ENCODE measurements around the gene IKZF1. TPM values are rescaled to one million over a fixed set of nuclear protein-coding genes. Genes with fewer than 3 reads are reported as not detected.

IKZF1 gene
- total RNA-seq, 1 donor from 2014 or later, result 2.0 TPM

DNA sequence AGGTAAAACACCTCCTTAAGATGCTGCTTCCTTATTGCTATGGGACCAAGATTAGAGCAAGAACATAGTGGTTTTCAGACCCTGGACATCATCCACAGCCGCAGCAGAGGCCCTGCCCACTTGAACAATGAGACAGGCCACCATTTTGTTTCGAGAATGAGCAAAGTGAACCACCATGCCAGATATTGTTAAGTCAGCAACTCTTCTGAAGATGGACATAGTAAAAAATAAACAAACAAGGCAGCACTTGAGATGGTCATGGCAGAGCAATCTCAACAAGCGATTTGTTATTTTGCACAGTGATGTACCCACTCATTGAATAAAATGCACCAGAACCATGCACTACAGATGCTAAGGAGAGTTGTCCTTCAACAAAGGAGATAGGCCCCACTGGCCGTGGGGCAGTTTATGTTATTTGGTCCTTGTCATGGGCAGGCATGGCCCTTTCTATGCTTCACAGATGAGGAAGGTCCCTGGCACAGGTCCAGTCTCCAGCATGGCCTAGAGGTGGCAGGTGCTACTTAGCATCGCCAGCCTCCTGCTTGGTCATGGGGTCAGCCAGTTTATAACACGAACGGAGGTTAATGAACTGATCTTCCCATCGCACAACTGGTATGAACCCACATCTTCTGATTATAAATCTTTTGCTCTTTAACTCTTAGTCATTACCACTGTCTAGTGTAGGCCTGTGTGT is 44.1 kb downstream of the IKZF1 start:
- DNase-seq (ENCODE audit: extremely low spot score, unreplicated experiment), result no peak
- Mint-ChIP-seq H3K27me3 (peaks cover 11% of the 10 kb centered on the region), H3K4me3 (no peak overlapping the region), H3K36me3 (no peaks in the 10 kb centered on the region), H3K4me1 (ENCODE audit: unreplicated experiment) (peaks cover 8% of the 10 kb centered on the region), H3K27ac (no peak overlapping the region), H3K9me3 (no peaks in the 10 kb centered on the region)
- TF ChIP-seq, protein P1, sequence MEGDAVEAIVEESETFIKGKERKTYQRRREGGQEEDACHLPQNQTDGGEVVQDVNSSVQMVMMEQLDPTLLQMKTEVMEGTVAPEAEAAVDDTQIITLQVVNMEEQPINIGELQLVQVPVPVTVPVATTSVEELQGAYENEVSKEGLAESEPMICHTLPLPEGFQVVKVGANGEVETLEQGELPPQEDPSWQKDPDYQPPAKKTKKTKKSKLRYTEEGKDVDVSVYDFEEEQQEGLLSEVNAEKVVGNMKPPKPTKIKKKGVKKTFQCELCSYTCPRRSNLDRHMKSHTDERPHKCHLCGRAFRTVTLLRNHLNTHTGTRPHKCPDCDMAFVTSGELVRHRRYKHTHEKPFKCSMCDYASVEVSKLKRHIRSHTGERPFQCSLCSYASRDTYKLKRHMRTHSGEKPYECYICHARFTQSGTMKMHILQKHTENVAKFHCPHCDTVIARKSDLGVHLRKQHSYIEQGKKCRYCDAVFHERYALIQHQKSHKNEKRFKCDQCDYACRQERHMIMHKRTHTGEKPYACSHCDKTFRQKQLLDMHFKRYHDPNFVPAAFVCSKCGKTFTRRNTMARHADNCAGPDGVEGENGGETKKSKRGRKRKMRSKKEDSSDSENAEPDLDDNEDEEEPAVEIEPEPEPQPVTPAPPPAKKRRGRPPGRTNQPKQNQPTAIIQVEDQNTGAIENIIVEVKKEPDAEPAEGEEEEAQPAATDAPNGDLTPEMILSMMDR (conservative IDR thresholded peaks at IDR 0.05), result no peak

- H3K36me3 Mint-ChIP-seq, result no peaks in the 10 kb centered on the region
- H3K4me3 Mint-ChIP-seq, result no peak overlapping the region
- peaks cover 8% of the 10 kb centered on the region for H3K4me1 Mint-ChIP-seq (ENCODE audit: unreplicated experiment)
- TF ChIP-seq, protein P1 (conservative IDR thresholded peaks at IDR 0.05), result no peak
- no peak overlapping the region for H3K27ac Mint-ChIP-seq
- no peak for DNase-seq (ENCODE audit: extremely low spot score, unreplicated experiment)
- no peaks in the 10 kb centered on the region for H3K9me3 Mint-ChIP-seq
- peaks cover 8% of the 10 kb centered on the region for H3K27me3 Mint-ChIP-seq
These were observed 44.9 kb downstream of the IKZF1 start for GRCh38 chr7:50349399-50349798.

DNA sequence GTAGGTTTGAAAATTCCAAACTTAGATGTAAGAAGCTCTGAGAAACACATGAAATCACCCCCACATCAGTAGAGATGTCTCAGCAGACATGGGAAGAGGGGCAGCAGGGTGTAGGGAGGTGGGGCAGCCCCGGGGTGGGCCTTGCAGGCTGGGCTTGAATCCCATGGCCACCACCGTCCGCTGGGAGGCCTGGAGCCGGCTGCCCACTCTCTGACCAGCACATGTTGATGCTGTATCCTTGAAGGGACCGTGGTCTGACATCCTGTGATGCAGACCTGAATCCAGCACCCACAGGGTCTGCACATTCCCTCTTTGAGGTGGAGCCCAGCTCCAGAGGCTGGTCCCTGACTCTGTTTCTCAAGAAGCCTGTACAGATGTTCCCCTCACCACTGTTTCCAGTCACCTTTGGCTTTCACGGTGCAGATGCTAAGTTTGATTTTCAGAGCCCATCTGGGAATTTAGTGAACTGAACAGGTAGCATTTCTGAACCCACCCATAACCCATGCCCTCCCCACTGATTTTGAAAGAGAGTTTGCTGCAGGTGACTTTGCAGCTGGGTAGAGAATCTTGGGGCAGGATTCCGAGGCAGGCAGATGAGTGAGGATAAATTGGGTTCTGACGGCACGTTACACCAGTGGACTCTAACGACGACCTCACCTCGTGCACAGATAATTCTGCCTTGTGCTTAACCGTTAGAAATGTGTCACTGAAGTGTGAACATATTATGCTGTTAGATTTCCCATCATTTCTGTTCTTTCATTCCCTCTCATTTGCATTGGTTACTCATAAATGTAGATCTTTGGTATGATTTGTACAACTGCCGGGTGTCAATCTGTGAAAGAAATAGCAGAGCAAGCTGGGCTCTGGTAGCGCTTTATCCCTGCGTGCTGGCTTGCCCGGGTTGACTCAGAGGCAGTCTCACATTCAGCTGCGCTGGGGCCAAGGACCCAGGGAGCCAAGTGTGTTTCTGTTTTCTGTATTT is 45.7 kb downstream of the IKZF1 start:
- Mint-ChIP-seq H3K4me3 (no peak overlapping the region), H3K9me3 (no peaks in the 10 kb centered on the region), H3K36me3 (no peaks in the 10 kb centered on the region), H3K4me1 (ENCODE audit: unreplicated experiment) (peaks cover 8% of the 10 kb centered on the region), H3K27me3 (peaks cover 7% of the 10 kb centered on the region), H3K27ac (no peak overlapping the region)
- TF ChIP-seq, protein P1 (conservative IDR thresholded peaks at IDR 0.05), result no peak
- no peak for DNase-seq (ENCODE audit: extremely low spot score, unreplicated experiment)

DNA sequence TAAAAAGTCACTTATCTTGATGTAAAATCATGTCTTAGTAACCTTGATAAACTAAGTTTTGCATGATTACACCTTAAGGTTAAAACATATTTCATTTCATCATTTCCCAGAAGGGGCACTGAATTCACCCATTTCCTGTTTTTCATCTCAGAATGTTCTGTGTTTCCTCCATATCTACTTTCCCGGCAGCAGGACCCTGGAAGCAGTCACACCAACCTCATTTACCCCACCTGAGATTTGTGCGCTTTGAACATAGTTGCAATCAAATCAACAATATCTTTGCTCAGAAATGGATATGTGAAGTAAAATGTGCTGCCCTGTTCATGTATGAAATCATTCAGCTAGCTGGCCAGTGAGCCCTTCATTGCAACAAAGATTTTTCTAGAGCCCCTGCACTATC is 46.8 kb downstream of the IKZF1 start:
- H3K4me1 Mint-ChIP-seq (ENCODE audit: unreplicated experiment), result peaks cover 13% of the 10 kb centered on the region
- peaks cover 7% of the 10 kb centered on the region for H3K27me3 Mint-ChIP-seq
- TF ChIP-seq, protein P1 (conservative IDR thresholded peaks at IDR 0.05), result no peak
- H3K9me3 Mint-ChIP-seq, result no peaks in the 10 kb centered on the region
- DNase-seq (ENCODE audit: extremely low spot score, unreplicated experiment), result no peak
- H3K27ac Mint-ChIP-seq, result no peak overlapping the region
- no peaks in the 10 kb centered on the region for H3K36me3 Mint-ChIP-seq
- H3K4me3 Mint-ChIP-seq, result no peak overlapping the region

DNA sequence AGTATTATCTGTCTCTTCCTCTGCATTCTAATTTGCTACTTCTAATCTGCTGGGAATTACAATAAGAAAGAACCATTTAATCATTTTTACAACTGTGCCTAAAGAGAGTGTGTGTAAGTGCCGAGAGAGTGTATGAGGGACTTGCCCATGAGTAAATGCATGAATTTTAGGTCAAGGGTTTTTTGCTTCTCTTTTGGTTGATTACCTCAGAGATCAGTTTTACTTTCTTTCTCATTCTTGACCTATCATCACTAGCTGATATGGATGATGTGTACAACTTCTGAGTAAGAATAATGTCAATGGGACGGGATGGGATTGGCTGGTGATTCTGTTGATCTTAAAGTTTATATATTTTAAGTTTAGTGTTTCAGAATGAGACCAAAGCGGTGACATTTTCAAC is 47.8 kb downstream of the IKZF1 start:
- Mint-ChIP-seq H3K27ac (no peak overlapping the region), H3K4me3 (no peak overlapping the region), H3K36me3 (no peaks in the 10 kb centered on the region), H3K9me3 (no peaks in the 10 kb centered on the region), H3K4me1 (ENCODE audit: unreplicated experiment) (peaks cover 7% of the 10 kb centered on the region), H3K27me3 (no peaks in the 10 kb centered on the region)
- DNase-seq (ENCODE audit: extremely low spot score, unreplicated experiment), result no peak
- TF ChIP-seq, protein P1 (conservative IDR thresholded peaks at IDR 0.05), result no peak

All from type B pancreatic cell (in vitro differentiated cells).